K562 (cell line): Measurements from ENCODE around the gene TCF20. TPM values are rescaled to one million over a fixed set of nuclear protein-coding genes. Genes with fewer than 3 reads are reported as not detected.

ENCODE experiments used
- ATAC-seq: fragments of 200-7000 bp; cut with Tn5 transposase; 3 replicates; pipeline ENCODE4 v1.9.1; 2020; ENCODE audit warnings: moderate library complexity
- BruUV-seq: library from RNA; stranded (reverse); fragments of 400-500 nt; replicated peaks from 2 replicates; lab custom pipeline; 2021; lab: Mats Ljungman, UMichigan
- CTCF ChIA-PET: fragments of 300-600 bp; formaldehyde crosslinking; extraction: SDS; loops from one replicate; lab custom pipeline; 2021; ENCODE audit warnings: low intra/inter-chr PET ratio; lab: Yijun Ruan, JAX
- POLR2A ChIA-PET: fragments of 300-600, 350-650 bp; sonication (Branson Sonifier 250); formaldehyde crosslinking; extraction: SDS; loops from one replicate; lab custom pipeline; 2021; ENCODE audit warnings: antibody characterized with exemption, inconsistent platforms; lab: Yijun Ruan, JAX
- DNase-seq, 4 experiments: peaks; one replicate each; pipeline versions ENCODE4 v3.0.0 to v3.0.0-alpha.2; 2011 to 2018; ENCODE audit warnings: low spot score in 3 of 4, mixed read lengths in 3 of 4; ENCODE audit errors: extremely low read depth in 1 of 4
- FAIRE-seq: peaks from 2 replicates; lab custom pipeline; 2011; peaks lifted over from hg19 to GRCh38; lab: Jason Lieb, UNC
- H2AFZ ChIP-seq: 2 replicates; pipeline ENCODE4 v1.6.0; 2011; ENCODE audit warnings: low read depth, low read length, control low read depth, inconsistent platforms
- H3K27ac ChIP-seq: fragments of 200-600 bp; 3 replicates; pipeline ENCODE4 v1.8.0; 2011; ENCODE audit warnings: low read depth, mild to moderate bottlenecking, control low read depth, inconsistent platforms, low read length, moderate library complexity, mixed read lengths; ENCODE audit errors: extremely low read depth
- H3K27me3 ChIP-seq, 2 experiments: fragments of 300-600 bp in 1 of 2; 2 replicates in 1 of 2; 3 replicates in 1 of 2; pipeline versions ENCODE4 v1.6.0 to v1.8.0; 2011; ENCODE audit warnings: inconsistent platforms in 2 of 2, low read length in 2 of 2, mild to moderate bottlenecking in 1 of 2, mixed read lengths in 1 of 2, moderate library complexity in 1 of 2; ENCODE audit not compliant: control insufficient read depth in 2 of 2, insufficient read depth in 2 of 2
- H3K36me3 ChIP-seq: fragments of 300-600 bp; 3 replicates; pipeline ENCODE4 v1.8.0; 2011; ENCODE audit warnings: mild to moderate bottlenecking, low read length, inconsistent platforms; ENCODE audit not compliant: control insufficient read depth, insufficient read depth
- H3K4me1 ChIP-seq, 2 experiments: fragments of 200-600 bp in 1 of 2; replicated peaks in 1 of 2; 2 replicates in 1 of 2; 3 replicates in 1 of 2; pipeline versions ENCODE4 v1.5.1 to v1.8.0; 2011; ENCODE audit warnings: inconsistent platforms in 2 of 2, low read length in 2 of 2, mild to moderate bottlenecking in 1 of 2, mixed read lengths in 1 of 2, moderate library complexity in 1 of 2; ENCODE audit not compliant: control insufficient read depth in 2 of 2, insufficient read depth in 2 of 2
- H3K4me2 ChIP-seq: 2 replicates; pipeline ENCODE4 v1.6.1; 2011; ENCODE audit warnings: low read length, control low read depth, inconsistent platforms, mixed read lengths; ENCODE audit not compliant: insufficient read depth
- H3K4me3 ChIP-seq: fragments of 200-600 bp; sonication (generic), shearing (Covaris generic); 2 replicates; pipeline ENCODE4 v1.5.1; 2016; ENCODE audit warnings: control low read depth, inconsistent platforms
- H3K79me2 ChIP-seq: fragments of 200-600 bp; 3 replicates; pipeline ENCODE4 v1.8.0; 2011; ENCODE audit warnings: low read length, inconsistent platforms; ENCODE audit not compliant: control insufficient read depth, insufficient read depth
- H3K9ac ChIP-seq, 2 experiments: 2 replicates each; pipeline versions ENCODE4 v1.6.0 to v1.6.1; 2011; ENCODE audit warnings: low read depth in 2 of 2, low read length in 2 of 2, control low read depth in 1 of 2, inconsistent platforms in 1 of 2, mild to moderate bottlenecking in 1 of 2, mixed read lengths in 1 of 2; ENCODE audit not compliant: insufficient read depth in 1 of 2
- H3K9me1 ChIP-seq: one replicate; pipeline ENCODE4 v1.6.0; 2011; ENCODE audit warnings: inconsistent platforms, mild to moderate bottlenecking, low read length, moderate library complexity; ENCODE audit not compliant: control insufficient read depth, insufficient read depth
- H3K9me3 ChIP-seq: replicated peaks from 2 replicates; pipeline ENCODE4 v1.5.1; 2011; ENCODE audit warnings: low read depth, low read length, inconsistent platforms; ENCODE audit not compliant: control insufficient read depth, insufficient read depth
- H4K20me1 ChIP-seq: replicated peaks from 2 replicates; pipeline ENCODE4 v1.6.1; 2011; ENCODE audit warnings: low read length, inconsistent platforms, mixed read lengths; ENCODE audit not compliant: control insufficient read depth, insufficient read depth
- ATF1 ChIP-seq, 2 experiments: fragments of 450-650 bp in 1 of 2; IDR thresholded peaks; 2 replicates each; pipeline ENCODE4 v1.6.1; 2016; ENCODE audit warnings: missing compliant biosample characterization in 1 of 2, missing genetic modification characterization in 1 of 2
- BRF2 ChIP-seq: IDR thresholded peaks from 3 replicates; pipeline ENCODE4 v1.6.1; 2011; ENCODE audit warnings: borderline replicate concordance, mild to moderate bottlenecking; ENCODE audit not compliant: insufficient read length, insufficient read depth
- CHAMP1 ChIP-seq: fragments of 450-650 bp; IDR thresholded peaks from 2 replicates; pipeline ENCODE4 v1.6.1; 2016; ENCODE audit warnings: mild to moderate bottlenecking
- ETS2 ChIP-seq: IDR thresholded peaks from 2 replicates; pipeline ENCODE4 v1.6.1; 2016; ENCODE audit warnings: borderline replicate concordance, missing genetic modification characterization, mild to moderate bottlenecking, moderate library complexity, missing compliant biosample characterization; ENCODE audit not compliant: poor library complexity, severe bottlenecking
- FOXP1 ChIP-seq: sonication (generic); formaldehyde crosslinking; IDR thresholded peaks from 2 replicates; pipeline ENCODE4 v1.8.0; 2022; ENCODE audit warnings: mild to moderate bottlenecking, missing genetic modification reagents
- HEY1 ChIP-seq: fragments of 250-450 bp; sonication (Bioruptor Pico); IDR thresholded peaks from 2 replicates; pipeline ENCODE4 v1.5.0; 2020; ENCODE audit warnings: mild to moderate bottlenecking, moderate library complexity, borderline replicate concordance
- HSF4 ChIP-seq: fragments of 250-450 bp; sonication (Bioruptor Pico); IDR thresholded peaks from 2 replicates; pipeline ENCODE4 v2.1.2; 2022; ENCODE audit warnings: mild to moderate bottlenecking, moderate library complexity, borderline replicate concordance
- MAFG ChIP-seq: fragments of 450-650 bp; conservative IDR thresholded peaks from 2 replicates; pipeline ENCODE4 v1.6.1; 2016; ENCODE audit warnings: missing genetic modification characterization, missing compliant biosample characterization
- RHOXF2B ChIP-seq: fragments of 250-450 bp; sonication (Bioruptor Pico); conservative IDR thresholded peaks from 2 replicates; pipeline ENCODE4 v1.5.1; 2021
- TAF9B ChIP-seq: fragments of 450-650 bp; IDR thresholded peaks from 2 replicates; pipeline ENCODE4 v1.6.1; 2018; ENCODE audit warnings: mild to moderate bottlenecking; ENCODE audit not compliant: partially characterized antibody
- TAL1 ChIP-seq: fragments of 450-650 bp; IDR thresholded peaks from 2 replicates; pipeline ENCODE4 v1.6.1; 2016; ENCODE audit warnings: mild to moderate bottlenecking
- TRIM24 ChIP-seq, 2 experiments: fragments of 450-650 bp; IDR thresholded peaks; 2 replicates each; pipeline ENCODE4 v1.6.1; 2016
- U2AF2 ChIP-seq: fragments of 200-400 bp; formaldehyde crosslinking; optimal IDR thresholded peaks from 2 replicates; pipeline ENCODE3; 2017; ENCODE audit warnings: low read depth, mild to moderate bottlenecking, low read length
- ZBTB1 ChIP-seq: sonication (generic); formaldehyde crosslinking; IDR thresholded peaks from 2 replicates; pipeline ENCODE4 v1.8.1; 2023; ENCODE audit warnings: missing genetic modification reagents, low read depth, mild to moderate bottlenecking, borderline replicate concordance
- ZKSCAN3 ChIP-seq: fragments of 250-450 bp; sonication (Bioruptor Pico); IDR thresholded peaks from 2 replicates; pipeline ENCODE4 v1.4.0; 2020
- ZNF316 ChIP-seq: fragments of 450-650 bp; IDR thresholded peaks from 2 replicates; pipeline ENCODE4 v1.6.1; 2016
- whole genome bisulfite sequencing: fragments of 100-300 bp; shearing (Covaris generic); methylation state at CpG from one replicate; pipeline ENCODE4 v1.1.6; 2016; ENCODE audit warnings: low coverage, mixed read lengths; ENCODE audit not compliant: insufficient coverage; ENCODE audit errors: missing lambda C conversion rate; 5-methylcytosine and 5-hydroxymethylcytosine counted together
- in situ Hi-C: fragments of 300-500 bp; cut with MboI; formaldehyde crosslinking; loops from 4 replicates; pipeline ENCODE4 v1.15.0; 2018; ENCODE audit warnings: inconsistent platforms, mixed read lengths
- intact Hi-C: fragments of 100-400 bp; cut with micrococcal nuclease; formaldehyde crosslinking; loops from 2 replicates; pipeline ENCODE4 v1.14.2; 2022
- polyA plus RNA-seq, 8 experiments: library from polyadenylated mRNA; depleted of rRNA in 4 of 8; stranded (reverse) in 5 of 8; unstranded in 3 of 8; fragments of >200 nt; fragmentation: Nextera tagmentation in 2 of 8; fragmentation: Illumina TruSeq in 1 of 8; extraction: Ambion mirVana in 2 of 8; extraction: Trizol in 1 of 8; gene quantifications; 2 replicates each; pipeline versions ENCODE4 v1.2.1 to v1.2.3, GENCODE V29; 2011 to 2014; ENCODE audit warnings: inconsistent platforms in 1 of 8, missing spikeins in 1 of 8
- total RNA-seq, 7 experiments: library from RNA; depleted of rRNA in 6 of 7; stranded (reverse); fragments of >200 nt in 6 of 7; fragmentation: Illumina TruSeq in 2 of 7; extraction: Trizol in 2 of 7; gene quantifications; 2 replicates each; pipeline versions ENCODE4 v1.2.1 to v1.2.3, GENCODE V29; 2011 to 2021; ENCODE audit warnings: low replicate concordance in 1 of 7
- TF ChIP-seq, protein P1 (sequence below): sonication (generic); formaldehyde crosslinking; IDR thresholded peaks from 2 replicates; pipeline ENCODE4 v1.8.0; 2023; ENCODE audit warnings: mild to moderate bottlenecking, missing genetic modification reagents

Gene TCF20
- total and polyA plus RNA-seq, 9 of the 15 experiments (the other 6 are each of a cell fraction or from before 2014, with no cell fraction given), result 0.35 to 43.6 (median 17.5) TPM

GRCh38 chr22:42306010-42306409, 35.6 kb upstream of the TCF20 start:
- in situ Hi-C loops (no loop called here), intact Hi-C loops (no loop called here)
- H3K9ac ChIP-seq, result no peak overlapping the region
- peaks cover 0 to 14% of the 10 kb centered on the region in 2 experiments; a peak in 2 of 5 replicates for H3K27me3 ChIP-seq
- H3K4me2 ChIP-seq, result no peak overlapping the region
- peaks cover 2 to 21% of the 10 kb centered on the region in 2 experiments; a peak in 3 of 5 replicates for H3K4me1 ChIP-seq
- BruUV-seq, result no TSS peak
- WGBS, result 13% methylated on average over 2 of the region's 18 CpGs
- H3K27ac ChIP-seq, result no peak overlapping the region
- H3K36me3 ChIP-seq, result no peaks in the 10 kb centered on the region
- ATAC-seq (no peak), DNase-seq (no peak), FAIRE-seq (no peak)
- H3K9me1 ChIP-seq, result no peaks in the 10 kb centered on the region
- H3K4me3 ChIP-seq, result no peak overlapping the region
- no peak overlapping the region for H2AFZ ChIP-seq
- H3K9me3 ChIP-seq, result no peaks in the 10 kb centered on the region
- TF ChIP-seq ATF1 (CRISPR knock-in tag; IDR thresholded peaks at IDR 0.05) (no peak), ATF1 (tag; IDR thresholded peaks at IDR 0.05) (no peak), CHAMP1 (no peak), ETS2 (tag) (no peak), ZNF316 (no peak), BRF2 (no peak), RHOXF2B (no peak), TAL1 (no peak), HSF4 (CRISPR knock-in tag) (no peak), HEY1 (CRISPR knock-in tag) (no peak), FOXP1 (CRISPR knock-in tag) (no peak), TAF9B (no peak), ZKSCAN3 (CRISPR knock-in tag) (no peak), U2AF2 (no peak), TRIM24 (IDR thresholded peaks at IDR 0.05) (no peak), ZBTB1 (CRISPR knock-in tag) (no peak), MAFG (tag) (no peak)
- TF ChIP-seq, protein P1, sequence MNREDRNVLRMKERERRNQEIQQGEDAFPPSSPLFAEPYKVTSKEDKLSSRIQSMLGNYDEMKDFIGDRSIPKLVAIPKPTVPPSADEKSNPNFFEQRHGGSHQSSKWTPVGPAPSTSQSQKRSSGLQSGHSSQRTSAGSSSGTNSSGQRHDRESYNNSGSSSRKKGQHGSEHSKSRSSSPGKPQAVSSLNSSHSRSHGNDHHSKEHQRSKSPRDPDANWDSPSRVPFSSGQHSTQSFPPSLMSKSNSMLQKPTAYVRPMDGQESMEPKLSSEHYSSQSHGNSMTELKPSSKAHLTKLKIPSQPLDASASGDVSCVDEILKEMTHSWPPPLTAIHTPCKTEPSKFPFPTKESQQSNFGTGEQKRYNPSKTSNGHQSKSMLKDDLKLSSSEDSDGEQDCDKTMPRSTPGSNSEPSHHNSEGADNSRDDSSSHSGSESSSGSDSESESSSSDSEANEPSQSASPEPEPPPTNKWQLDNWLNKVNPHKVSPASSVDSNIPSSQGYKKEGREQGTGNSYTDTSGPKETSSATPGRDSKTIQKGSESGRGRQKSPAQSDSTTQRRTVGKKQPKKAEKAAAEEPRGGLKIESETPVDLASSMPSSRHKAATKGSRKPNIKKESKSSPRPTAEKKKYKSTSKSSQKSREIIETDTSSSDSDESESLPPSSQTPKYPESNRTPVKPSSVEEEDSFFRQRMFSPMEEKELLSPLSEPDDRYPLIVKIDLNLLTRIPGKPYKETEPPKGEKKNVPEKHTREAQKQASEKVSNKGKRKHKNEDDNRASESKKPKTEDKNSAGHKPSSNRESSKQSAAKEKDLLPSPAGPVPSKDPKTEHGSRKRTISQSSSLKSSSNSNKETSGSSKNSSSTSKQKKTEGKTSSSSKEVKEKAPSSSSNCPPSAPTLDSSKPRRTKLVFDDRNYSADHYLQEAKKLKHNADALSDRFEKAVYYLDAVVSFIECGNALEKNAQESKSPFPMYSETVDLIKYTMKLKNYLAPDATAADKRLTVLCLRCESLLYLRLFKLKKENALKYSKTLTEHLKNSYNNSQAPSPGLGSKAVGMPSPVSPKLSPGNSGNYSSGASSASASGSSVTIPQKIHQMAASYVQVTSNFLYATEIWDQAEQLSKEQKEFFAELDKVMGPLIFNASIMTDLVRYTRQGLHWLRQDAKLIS, result no peak
- H3K79me2 ChIP-seq, result no peaks in the 10 kb centered on the region
- ChIA-PET POLR2A (no interaction called here), CTCF (no interaction called here)
- no peaks in the 10 kb centered on the region; the same call in 1 of the 2 replicates for H4K20me1 ChIP-seq
